PC-3 (cell line): ENCODE results near the gene LPCAT2. TPM values are rescaled to one million over a fixed set of nuclear protein-coding genes. Genes with fewer than 3 reads are reported as not detected.

Source experiments
- ATAC-seq: fragments of 200-7000 bp; cut with Tn5 transposase; 2 replicates; pipeline ENCODE4 v1.9.1; 2020; ENCODE audit warnings: mild to moderate bottlenecking, moderate library complexity
- BruUV-seq: library from RNA; stranded (reverse); fragments of 400-500 nt; replicated peaks from 2 replicates; lab custom pipeline; 2021; lab: Mats Ljungman, UMichigan
- CTCF ChIA-PET: fragments of 300-600 bp; sonication (Branson Sonifier 250); formaldehyde crosslinking; loops from one replicate; lab custom pipeline; 2022; ENCODE audit warnings: antibody characterized with exemption; lab: Charles Lee
- POLR2A ChIA-PET: fragments of 300-600 bp; sonication (Branson Sonifier 250); formaldehyde crosslinking; loops from one replicate; lab custom pipeline; 2022; ENCODE audit warnings: antibody characterized with exemption; ENCODE audit not compliant: unreplicated experiment; lab: Charles Lee
- DNase-seq: peaks from one replicate; pipeline ENCODE4 v3.0.0-alpha.2; 2015
- H2AFZ ChIP-seq: fragments of 300-600 bp; sonication (generic); 2 replicates; pipeline ENCODE4 v1.6.0; 2016; ENCODE audit warnings: antibody characterized with exemption, low read length
- H3F3A ChIP-seq: fragments of 300-600 bp; sonication (generic); one replicate; pipeline ENCODE4 v1.6.0; 2017; ENCODE audit warnings: antibody characterized with exemption, low read length, control low read depth, mild to moderate bottlenecking; ENCODE audit not compliant: unreplicated experiment
- H3K27ac ChIP-seq: fragments of 300-600 bp; sonication (generic); 2 replicates; pipeline ENCODE4 v1.5.1; 2016; ENCODE audit warnings: mild to moderate bottlenecking, low read length
- H3K27me3 ChIP-seq: fragments of 300-600 bp; sonication (generic); 2 replicates; pipeline ENCODE4 v1.6.1; 2016; ENCODE audit warnings: low read length, mixed read lengths
- H3K36me3 ChIP-seq: fragments of 300-600 bp; sonication (generic); 2 replicates; pipeline ENCODE4 v1.6.1; 2016; ENCODE audit warnings: low read depth, mixed run types, low read length, mixed read lengths
- H3K4me1 ChIP-seq: fragments of 300-600 bp; sonication (generic); 2 replicates; pipeline ENCODE4 v1.5.1; 2016; ENCODE audit warnings: low read length; ENCODE audit not compliant: insufficient read depth
- H3K4me2 ChIP-seq: fragments of 300-600 bp; sonication (generic); 2 replicates; pipeline ENCODE4 v1.6.0; 2016; ENCODE audit warnings: low read length
- H3K4me3 ChIP-seq: fragments of 300-600 bp; sonication (generic); 2 replicates; pipeline ENCODE4 v1.5.1; 2016; ENCODE audit warnings: mild to moderate bottlenecking, low read length, mixed read lengths
- H3K79me2 ChIP-seq: fragments of 300-600 bp; sonication (generic); 2 replicates; pipeline ENCODE4 v1.6.1; 2017; ENCODE audit warnings: low read length, mixed read lengths
- H3K9ac ChIP-seq: fragments of 300-600 bp; sonication (generic); 2 replicates; pipeline ENCODE4 v1.6.0; 2016; ENCODE audit warnings: mild to moderate bottlenecking, low read length
- H3K9me2 ChIP-seq: fragments of 300-600 bp; sonication (generic); replicated peaks from 2 replicates; pipeline ENCODE4 v1.6.1; 2016; ENCODE audit warnings: mixed run types, low read length, mixed read lengths
- H3K9me3 ChIP-seq: fragments of 300-600 bp; sonication (generic); 2 replicates; pipeline ENCODE4 v1.6.1; 2016; ENCODE audit warnings: low read length, mixed read lengths
- H4K20me1 ChIP-seq: fragments of 300-600 bp; sonication (generic); 2 replicates; pipeline ENCODE4 v1.6.1; 2016; ENCODE audit warnings: low read length, mixed read lengths
- EZH2 ChIP-seq: fragments of 300-600 bp; sonication (generic); IDR thresholded peaks from one replicate; pipeline ENCODE4 v1.6.1; 2017; ENCODE audit warnings: antibody characterized with exemption, mild to moderate bottlenecking, low read length; ENCODE audit not compliant: unreplicated experiment
- EZH2phosphoT487 ChIP-seq: fragments of 300-600 bp; sonication (generic); IDR thresholded peaks from 2 replicates; pipeline ENCODE4 v1.6.1; 2018; ENCODE audit warnings: mild to moderate bottlenecking, antibody characterized with exemption, low read length, borderline replicate concordance
- intact Hi-C: fragments of 100-400 bp; cut with micrococcal nuclease; formaldehyde crosslinking; loops from 2 replicates; pipeline ENCODE4 v1.9.0; 2023
- total RNA-seq: library from RNA; depleted of rRNA; stranded (reverse); fragments of >200 nt; gene quantifications from 2 replicates; pipeline ENCODE4 v1.2.3, GENCODE V29; 2014
- TF ChIP-seq, protein P1 (sequence below): fragments of 300-600 bp; sonication (generic); conservative IDR thresholded peaks from 2 replicates; pipeline ENCODE4 v1.5.1; 2017; ENCODE audit warnings: antibody characterized with exemption, low read depth, mild to moderate bottlenecking, low read length

The LPCAT2 gene
- total RNA-seq, 1 experiment from 2014 or later, result 8.0 TPM

DNA sequence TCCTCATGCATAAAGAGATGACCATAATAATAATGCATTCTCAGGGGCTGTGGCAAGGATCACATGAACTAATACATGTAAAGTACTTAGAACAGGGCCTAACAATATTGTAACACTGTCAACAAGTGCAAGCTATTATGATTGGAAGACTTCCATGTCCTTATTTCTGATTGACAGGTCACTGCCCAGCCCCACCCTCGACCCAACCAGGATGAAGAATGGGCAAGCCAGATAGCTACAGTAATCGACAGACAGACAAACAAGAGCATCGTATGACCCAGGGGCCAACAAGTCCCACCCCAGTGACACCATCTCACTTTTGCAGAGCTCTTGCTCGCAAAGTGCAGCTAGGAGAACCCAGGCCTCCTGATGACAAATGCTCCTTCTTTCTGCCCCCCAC lies 44.5 kb upstream of the LPCAT2 start:
- H3K9me3 ChIP-seq, result no peaks in the 10 kb centered on the region
- no TSS peak for BruUV-seq
- ChIA-PET CTCF (interaction anchor here (0.5 to 1.0 kb wide), 4 partner anchors 80 to 1911 kb away, joined by 3 to 4 read pairs (median 3); no protein-coding TSS in a partner anchor), POLR2A (no interaction called here)
- no peaks in the 10 kb centered on the region for H3K79me2 ChIP-seq
- H4K20me1 ChIP-seq, result no peaks in the 10 kb centered on the region
- H3K4me3 ChIP-seq, result no peak overlapping the region
- H3K4me2 ChIP-seq, result no peak overlapping the region
- H3K4me1 ChIP-seq, result no peaks in the 10 kb centered on the region
- intact Hi-C loops, result loop anchor here (10.0 kb wide), 1 partner anchor 1690 kb away; no protein-coding TSS in a partner anchor
- H3K9me2 ChIP-seq, result no peaks in the 10 kb centered on the region
- ATAC-seq (no peak), DNase-seq (no peak)
- TF ChIP-seq EZH2phosphoT487 (no peak), EZH2 (no peak)
- TF ChIP-seq, protein P1, sequence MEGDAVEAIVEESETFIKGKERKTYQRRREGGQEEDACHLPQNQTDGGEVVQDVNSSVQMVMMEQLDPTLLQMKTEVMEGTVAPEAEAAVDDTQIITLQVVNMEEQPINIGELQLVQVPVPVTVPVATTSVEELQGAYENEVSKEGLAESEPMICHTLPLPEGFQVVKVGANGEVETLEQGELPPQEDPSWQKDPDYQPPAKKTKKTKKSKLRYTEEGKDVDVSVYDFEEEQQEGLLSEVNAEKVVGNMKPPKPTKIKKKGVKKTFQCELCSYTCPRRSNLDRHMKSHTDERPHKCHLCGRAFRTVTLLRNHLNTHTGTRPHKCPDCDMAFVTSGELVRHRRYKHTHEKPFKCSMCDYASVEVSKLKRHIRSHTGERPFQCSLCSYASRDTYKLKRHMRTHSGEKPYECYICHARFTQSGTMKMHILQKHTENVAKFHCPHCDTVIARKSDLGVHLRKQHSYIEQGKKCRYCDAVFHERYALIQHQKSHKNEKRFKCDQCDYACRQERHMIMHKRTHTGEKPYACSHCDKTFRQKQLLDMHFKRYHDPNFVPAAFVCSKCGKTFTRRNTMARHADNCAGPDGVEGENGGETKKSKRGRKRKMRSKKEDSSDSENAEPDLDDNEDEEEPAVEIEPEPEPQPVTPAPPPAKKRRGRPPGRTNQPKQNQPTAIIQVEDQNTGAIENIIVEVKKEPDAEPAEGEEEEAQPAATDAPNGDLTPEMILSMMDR, result no peak
- peaks cover 2% of the 10 kb centered on the region; the same call in 1 of the 2 replicates for H3K36me3 ChIP-seq
- no peaks in the 10 kb centered on the region for H3K27me3 ChIP-seq
- no peak overlapping the region for H2AFZ ChIP-seq
- no peak overlapping the region for H3K9ac ChIP-seq
- no peak overlapping the region for H3K27ac ChIP-seq
- H3F3A ChIP-seq, result no peaks in the 10 kb centered on the region

DNA sequence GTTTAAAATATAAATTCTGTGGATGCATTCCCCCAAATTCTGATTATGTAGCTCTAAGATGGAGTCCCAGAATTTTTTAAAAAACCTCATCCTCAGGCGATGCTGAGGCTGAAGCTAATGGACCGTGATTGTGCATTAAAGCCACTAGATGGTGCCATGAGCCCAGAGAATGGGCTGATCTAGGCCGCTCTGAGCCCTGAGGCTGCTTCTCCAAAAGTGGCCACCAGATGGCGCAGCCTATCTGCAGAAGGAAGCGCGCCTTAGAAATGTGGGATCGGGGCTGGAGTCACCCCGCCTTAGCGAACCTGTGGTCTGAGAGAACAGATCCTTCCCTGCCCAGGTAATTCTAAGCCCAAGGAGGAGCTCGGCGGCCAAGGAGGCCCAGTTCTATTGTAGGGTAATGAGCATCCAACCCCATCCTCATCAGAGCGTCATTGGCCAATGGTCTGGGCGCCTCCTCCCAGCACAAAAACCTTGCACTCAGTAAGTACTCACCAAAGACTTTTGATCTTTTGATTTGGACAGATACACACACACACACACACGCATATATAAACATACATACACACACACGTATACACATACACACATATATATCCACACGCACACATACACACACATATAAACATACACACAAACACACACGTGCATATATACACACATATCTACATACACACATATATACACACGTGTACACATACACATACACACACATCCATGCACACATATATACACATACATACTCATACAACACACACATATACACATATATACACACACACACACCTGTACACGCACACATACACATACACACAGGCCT lies 43.6 kb upstream of the LPCAT2 start:
- no peak overlapping the region for H3K4me3 ChIP-seq
- no peak overlapping the region for H3K27ac ChIP-seq
- ATAC-seq, result peak; percentile 93
- ChIA-PET POLR2A (no interaction called here), CTCF (interaction anchor here (0.5 to 1.0 kb wide), 4 partner anchors 79 to 1912 kb away, joined by 3 to 4 read pairs (median 3); no protein-coding TSS in a partner anchor)
- no TSS peak for BruUV-seq
- H3F3A ChIP-seq, result no peaks in the 10 kb centered on the region
- peak overlapping the region; percentile 58 for H3K4me2 ChIP-seq
- intact Hi-C loops, result loop anchor here (5.0 to 10.0 kb wide), 2 partner anchors 377 to 1690 kb away; no protein-coding TSS in a partner anchor
- no peak overlapping the region for H3K9ac ChIP-seq
- no peaks in the 10 kb centered on the region for H3K79me2 ChIP-seq
- no peaks in the 10 kb centered on the region for H3K27me3 ChIP-seq
- no peaks in the 10 kb centered on the region for H3K9me3 ChIP-seq
- peaks cover 1% of the 10 kb centered on the region; the same call in 1 of the 2 replicates for H3K4me1 ChIP-seq
- peak; percentile 86 for DNase-seq
- no peak overlapping the region for H2AFZ ChIP-seq
- no peak for TF ChIP-seq EZH2phosphoT487
- TF ChIP-seq, protein P1, result peak; percentile 98
- no peak for TF ChIP-seq EZH2
- no peaks in the 10 kb centered on the region for H3K9me2 ChIP-seq
- no peaks in the 10 kb centered on the region for H4K20me1 ChIP-seq
- H3K36me3 ChIP-seq, result peaks cover 2% of the 10 kb centered on the region; the same call in 1 of the 2 replicates
